ENCODE data around the gene ZNF768. TPM values are rescaled to one million over a fixed set of nuclear protein-coding genes. Genes with fewer than 3 reads are reported as not detected.
A peak's percentile ranks its signal among the peaks of the same experiment; 100 is the strongest.
"Not testable (repeated sequence)": the region's sequence is repeated elsewhere in the genome, so short reads cannot be mapped to it uniquely, and the experiment has no call there.

Gene ZNF768
- total RNA-seq, 1 donor from 2014 or later = 12.9 TPM

GRCh38 chr16:30548416-30549253 is 22.3 kb upstream of the ZNF768 start:
- H3K36me3 Mint-ChIP-seq (ENCODE audit: low read depth) = peaks cover 14% of the 10 kb centered on the region
- no peaks in the 10 kb centered on the region for H3K27me3 Mint-ChIP-seq
- H3K27ac Mint-ChIP-seq = no peak overlapping the region
- no peak overlapping the region for H3K4me3 Mint-ChIP-seq
- DNase-seq = no peak
- H3K4me1 Mint-ChIP-seq = peaks cover 40% of the 10 kb centered on the region
- intact Hi-C loops (cut with micrococcal nuclease) = no loop called here
- no peaks in the 10 kb centered on the region for H3K9me3 Mint-ChIP-seq

GRCh38 chr16:30546115-30546514 is 19.7 kb upstream of the ZNF768 start:
- H3K4me1 Mint-ChIP-seq = peaks cover 16% of the 10 kb centered on the region
- intact Hi-C loops (cut with micrococcal nuclease) = no loop called here

GRCh38 chr16:30543067-30543466 is 16.7 kb upstream of the ZNF768 start:
- DNase-seq = no peak
- H3K4me1 Mint-ChIP-seq = peaks cover 6% of the 10 kb centered on the region
- no peak overlapping the region for H3K4me3 Mint-ChIP-seq
- H3K9me3 Mint-ChIP-seq = no peaks in the 10 kb centered on the region
- H3K27me3 Mint-ChIP-seq = no peaks in the 10 kb centered on the region
- H3K36me3 Mint-ChIP-seq (ENCODE audit: low read depth) = peaks cover 7% of the 10 kb centered on the region
- H3K27ac Mint-ChIP-seq = no peak overlapping the region
- intact Hi-C loops (cut with micrococcal nuclease) = no loop called here

More at GRCh38 chr16:30546115-30546514, 19.7 kb upstream of the ZNF768 start:
- Mint-ChIP-seq H3K27me3 (no peaks in the 10 kb centered on the region), H3K9me3 (no peaks in the 10 kb centered on the region), H3K36me3 (ENCODE audit: low read depth) (no peaks in the 10 kb centered on the region), H3K27ac (no peak overlapping the region), H3K4me3 (no peak overlapping the region)
- no peak for DNase-seq

GRCh38 chr16:30541502-30542329 is 15.3 kb upstream of the ZNF768 start:
- DNase-seq = no peak
- no peak overlapping the region for H3K27ac Mint-ChIP-seq
- H3K27me3 Mint-ChIP-seq = no peaks in the 10 kb centered on the region
- H3K4me1 Mint-ChIP-seq = peaks cover 8% of the 10 kb centered on the region
- H3K4me3 Mint-ChIP-seq = no peak overlapping the region
- peaks cover 12% of the 10 kb centered on the region for H3K36me3 Mint-ChIP-seq (ENCODE audit: low read depth)
- H3K9me3 Mint-ChIP-seq = no peaks in the 10 kb centered on the region
- intact Hi-C loops (cut with micrococcal nuclease) = no loop called here

- H3K9me3 Mint-ChIP-seq; H3K27me3 Mint-ChIP-seq; DNase-seq; H3K27ac Mint-ChIP-seq; intact Hi-C loops (cut with micrococcal nuclease); H3K4me3 Mint-ChIP-seq: not testable (repeated sequence)
- H3K36me3 Mint-ChIP-seq (ENCODE audit: low read depth) = peaks cover 18% of the 10 kb centered on the region
- H3K4me1 Mint-ChIP-seq = peaks cover 12% of the 10 kb centered on the region
Observed at GRCh38 chr16:30540916-30541464, 14.6 kb upstream of the ZNF768 start.

- H3K9me3 Mint-ChIP-seq; DNase-seq; intact Hi-C loops (cut with micrococcal nuclease); H3K4me3 Mint-ChIP-seq; H3K27ac Mint-ChIP-seq; H3K27me3 Mint-ChIP-seq: not testable (repeated sequence)
- Mint-ChIP-seq H3K4me1 (peaks cover 16% of the 10 kb centered on the region), H3K36me3 (ENCODE audit: low read depth) (peaks cover 23% of the 10 kb centered on the region)
Observed at GRCh38 chr16:30539986-30540526, 13.7 kb upstream of the ZNF768 start.

DNA sequence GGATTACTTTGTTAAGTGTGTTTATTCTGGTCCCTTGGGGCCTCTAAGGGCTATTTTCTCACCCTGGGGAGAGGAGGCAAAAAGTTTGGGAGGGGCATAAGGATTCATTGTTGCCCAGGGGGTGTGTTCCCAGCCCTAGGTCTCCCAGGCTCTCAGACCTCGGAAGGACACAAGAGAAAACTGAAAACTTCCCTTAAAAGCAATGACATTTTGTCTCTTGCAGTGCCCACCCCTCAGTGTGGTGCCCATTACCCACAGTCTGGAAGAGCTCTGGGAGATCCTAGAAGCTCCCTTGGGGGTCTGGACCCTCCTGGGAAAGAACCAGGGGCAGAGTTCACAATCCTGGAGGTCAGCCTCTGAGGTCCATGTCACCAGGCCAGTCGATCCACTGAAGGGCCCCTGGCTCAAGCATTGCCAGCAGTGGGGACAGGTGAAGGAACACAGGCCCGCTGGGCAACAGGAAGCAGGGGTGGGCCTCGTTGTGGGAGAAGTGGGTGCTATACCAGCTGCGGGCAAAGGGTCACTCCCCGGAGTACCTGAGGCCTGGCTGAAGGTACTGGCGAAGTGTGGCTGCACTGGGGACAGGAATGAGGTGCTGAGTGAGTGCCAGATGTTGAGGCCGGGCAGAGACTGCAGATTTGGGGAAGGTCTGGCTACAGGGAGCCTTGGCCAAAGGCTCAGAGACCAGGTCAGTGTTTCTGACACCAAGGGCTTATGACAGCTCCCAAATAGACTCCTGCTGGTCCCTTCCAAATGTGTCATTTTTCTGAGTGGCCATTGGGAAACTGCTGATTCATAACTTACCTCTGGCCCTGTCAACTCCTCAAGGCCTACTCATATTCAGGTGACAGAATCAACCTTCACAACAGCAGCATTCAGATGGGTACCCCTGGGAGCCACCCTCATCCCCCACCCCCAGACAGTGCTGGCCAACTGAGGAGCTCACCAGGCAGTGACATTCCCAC is 12.9 kb upstream of the ZNF768 start:
- Mint-ChIP-seq H3K4me3 (no peak overlapping the region), H3K27me3 (no peaks in the 10 kb centered on the region), H3K4me1 (peaks cover 18% of the 10 kb centered on the region), H3K27ac (no peak overlapping the region), H3K36me3 (ENCODE audit: low read depth) (peaks cover 26% of the 10 kb centered on the region), H3K9me3 (no peaks in the 10 kb centered on the region)
- no peak for DNase-seq
- intact Hi-C loops (cut with micrococcal nuclease) = no loop called here

GRCh38 chr16:30536391-30537024 is 10.1 kb upstream of the ZNF768 start:
- H3K27me3 Mint-ChIP-seq; intact Hi-C loops (cut with micrococcal nuclease); DNase-seq; H3K9me3 Mint-ChIP-seq: not testable (repeated sequence)
- Mint-ChIP-seq H3K36me3 (ENCODE audit: low read depth) (peaks cover 35% of the 10 kb centered on the region), H3K27ac (peak overlapping the region; percentile 97), H3K4me3 (peak overlapping the region; percentile 88), H3K4me1 (peaks cover 22% of the 10 kb centered on the region)

- H3K4me3 Mint-ChIP-seq = peak overlapping the region; percentile 88
- DNase-seq = peak; percentile 89
- H3K4me1 Mint-ChIP-seq = peaks cover 23% of the 10 kb centered on the region
- H3K36me3 Mint-ChIP-seq (ENCODE audit: low read depth) = peaks cover 41% of the 10 kb centered on the region
- no peaks in the 10 kb centered on the region for H3K27me3 Mint-ChIP-seq
- no peaks in the 10 kb centered on the region for H3K9me3 Mint-ChIP-seq
- intact Hi-C loops (cut with micrococcal nuclease) = loop anchor here (1.0 to 2.0 kb wide), 9 partner anchors 8 to 163 kb away; partner anchors contain the start of genes DCTPP1, FBRS, ITGAL and ZNF688
- H3K27ac Mint-ChIP-seq = peak overlapping the region; percentile 97
Observed at GRCh38 chr16:30535777-30536190, 9.4 kb upstream of the ZNF768 start.

DNA sequence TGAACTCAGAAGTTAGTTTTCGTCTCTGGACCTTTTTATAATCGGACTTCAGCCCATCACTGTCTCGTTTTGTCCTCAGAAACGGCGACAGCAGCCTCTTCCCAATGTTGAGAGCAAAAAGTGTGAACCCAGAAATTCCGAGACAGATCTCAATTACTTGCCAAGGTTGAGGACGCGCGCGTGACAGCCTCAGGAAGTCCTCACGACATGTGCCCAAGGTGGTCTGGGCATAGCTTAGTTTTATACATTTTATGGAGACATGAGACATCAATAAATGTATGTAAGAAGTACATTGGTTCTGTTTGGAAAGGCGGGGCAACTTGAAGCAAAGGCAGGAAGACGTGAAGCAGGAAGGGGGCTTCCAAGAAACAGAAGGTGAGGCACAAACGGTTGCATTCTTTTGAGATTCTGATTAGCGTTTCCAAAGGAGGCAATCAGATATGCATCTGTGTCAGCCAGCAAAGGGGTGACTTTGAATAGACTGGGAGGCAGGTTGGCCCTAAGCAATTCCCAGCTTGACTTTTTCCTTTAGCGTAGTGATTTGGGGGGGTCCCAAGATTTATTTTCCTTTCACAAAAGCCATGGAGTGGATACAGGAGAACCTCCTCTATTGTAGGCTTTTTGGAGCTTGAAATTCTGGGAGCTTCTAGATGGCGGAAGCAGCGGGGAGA is 8.9 kb upstream of the ZNF768 start:
- H3K27ac Mint-ChIP-seq = peak overlapping the region; percentile 97
- H3K36me3 Mint-ChIP-seq (ENCODE audit: low read depth) = peaks cover 46% of the 10 kb centered on the region
- H3K27me3 Mint-ChIP-seq = no peaks in the 10 kb centered on the region
- intact Hi-C loops (cut with micrococcal nuclease) = loop anchor here (1.0 to 2.0 kb wide), 9 partner anchors 8 to 163 kb away; partner anchors contain the start of genes DCTPP1, FBRS, ITGAL and ZNF688
- peak overlapping the region; percentile 88 for H3K4me3 Mint-ChIP-seq
- H3K4me1 Mint-ChIP-seq = peaks cover 27% of the 10 kb centered on the region
- DNase-seq = no peak
- no peaks in the 10 kb centered on the region for H3K9me3 Mint-ChIP-seq

DNA sequence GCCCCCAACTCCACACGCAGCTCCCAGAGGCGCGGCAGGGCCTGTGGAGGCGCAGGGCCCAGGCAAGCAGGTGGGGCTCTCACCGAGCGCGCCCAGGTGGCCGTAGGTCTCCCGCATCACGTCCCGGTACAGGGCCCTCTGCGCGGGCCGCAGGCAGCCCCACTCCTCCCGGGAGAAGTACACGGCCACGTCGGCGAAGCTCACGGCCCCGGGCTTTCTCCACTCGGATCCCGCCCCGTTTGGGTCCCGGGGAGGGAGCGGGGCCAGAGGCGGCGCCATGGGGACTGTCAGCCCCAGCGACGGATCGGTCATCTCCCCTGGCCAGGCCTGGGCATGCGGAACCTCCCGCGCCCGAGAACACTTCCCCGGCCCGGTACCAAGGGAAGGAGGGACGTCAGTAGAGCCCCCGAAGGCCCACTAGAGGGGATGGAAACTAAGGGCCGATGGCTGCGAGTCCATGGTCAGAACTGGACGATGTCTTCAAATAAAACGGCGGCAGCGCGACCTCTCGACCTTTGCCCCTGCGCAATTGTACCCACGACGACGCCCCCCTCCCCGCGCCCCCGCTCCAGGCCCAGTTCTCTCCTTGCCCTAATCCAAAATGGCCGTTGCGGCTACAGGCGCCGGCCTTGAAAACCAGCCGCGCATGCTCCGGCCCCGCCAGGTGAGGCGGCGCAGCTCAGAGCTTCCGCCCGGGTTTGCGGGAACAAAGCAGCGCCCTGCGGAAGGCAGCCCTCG is 8.2 kb upstream of the ZNF768 start, which contains the start of gene ZNF747:
ZNF747 (minus strand) TSS at position 491 of the 738 bp plus-strand sequence; CDS start at position 312, 179 bp downstream.
- Mint-ChIP-seq H3K27ac (peak within 1 kb of the TSS; percentile 97), H3K9me3 (no peaks in the 10 kb centered on the region), H3K4me3 (peak within 1 kb of the TSS; percentile 88), H3K27me3 (no peaks in the 10 kb centered on the region), H3K4me1 (peaks cover 31% of the 10 kb centered on the region), H3K36me3 (ENCODE audit: low read depth) (peaks cover 41% of the 10 kb centered on the region)
- DNase-seq = peak; percentile 98
- intact Hi-C loops (cut with micrococcal nuclease) = loop anchor here (1.0 to 2.0 kb wide), 10 partner anchors 7 to 164 kb away; partner anchors contain the start of genes DCTPP1, FBRS, ITGAL and ZNF688

All from activated CD4-positive, alpha-beta T cell treated with anti-CD3 and anti-CD28 coated beads, Interleukin-2, amount 10 ng/mL, durations not matched to agents 24 days and 14 days (primary cell).